Ishikawa (cell line): ENCODE measurements around the gene FBXL19.

Experiments used
- CEBPB ChIP-seq: IDR thresholded peaks from 2 replicates; pipeline ENCODE4 v1.6.1; 2012
- CREB1 ChIP-seq: IDR thresholded peaks from 2 replicates; pipeline ENCODE4 v1.6.1; 2012; ENCODE audit warnings: low read depth
- EGR1 ChIP-seq: IDR thresholded peaks from 2 replicates; pipeline ENCODE4 v1.6.1; 2012
- EP300 ChIP-seq: IDR thresholded peaks from 2 replicates; pipeline ENCODE4 v1.6.1; 2012; ENCODE audit warnings: borderline replicate concordance
- FOXM1 ChIP-seq: IDR thresholded peaks from 2 replicates; pipeline ENCODE4 v1.6.1; 2012; ENCODE audit warnings: low read depth, borderline replicate concordance
- NFIC ChIP-seq: IDR thresholded peaks from 2 replicates; pipeline ENCODE4 v1.6.1; 2012
- RAD21 ChIP-seq: IDR thresholded peaks from 2 replicates; pipeline ENCODE4 v1.6.1; 2012; ENCODE audit warnings: low read depth
- TAF1 ChIP-seq: IDR thresholded peaks from 2 replicates; pipeline ENCODE4 v1.6.1; 2012; ENCODE audit warnings: low read depth, mild to moderate bottlenecking
- TCF12 ChIP-seq: IDR thresholded peaks from 2 replicates; pipeline ENCODE4 v1.6.1; 2012; ENCODE audit warnings: low read depth
- TEAD4 ChIP-seq: IDR thresholded peaks from 2 replicates; pipeline ENCODE4 v1.6.1; 2012
- YY1 ChIP-seq: IDR thresholded peaks from 2 replicates; pipeline ENCODE4 v1.6.1; 2012; ENCODE audit warnings: low read depth
- ZBTB7A ChIP-seq: IDR thresholded peaks from 2 replicates; pipeline ENCODE4 v1.6.1; 2012; ENCODE audit warnings: low read depth
- TF ChIP-seq, protein P1 (sequence below): IDR thresholded peaks from 2 replicates; pipeline ENCODE4 v1.6.1; 2012
- TF ChIP-seq, protein P2 (sequence below): IDR thresholded peaks from 2 replicates; pipeline ENCODE4 v1.6.1; 2012; ENCODE audit warnings: low read depth, mild to moderate bottlenecking
- TF ChIP-seq, protein P3 (sequence below): IDR thresholded peaks from 2 replicates; pipeline ENCODE4 v1.6.1; 2012

The FBXL19 gene

DNA sequence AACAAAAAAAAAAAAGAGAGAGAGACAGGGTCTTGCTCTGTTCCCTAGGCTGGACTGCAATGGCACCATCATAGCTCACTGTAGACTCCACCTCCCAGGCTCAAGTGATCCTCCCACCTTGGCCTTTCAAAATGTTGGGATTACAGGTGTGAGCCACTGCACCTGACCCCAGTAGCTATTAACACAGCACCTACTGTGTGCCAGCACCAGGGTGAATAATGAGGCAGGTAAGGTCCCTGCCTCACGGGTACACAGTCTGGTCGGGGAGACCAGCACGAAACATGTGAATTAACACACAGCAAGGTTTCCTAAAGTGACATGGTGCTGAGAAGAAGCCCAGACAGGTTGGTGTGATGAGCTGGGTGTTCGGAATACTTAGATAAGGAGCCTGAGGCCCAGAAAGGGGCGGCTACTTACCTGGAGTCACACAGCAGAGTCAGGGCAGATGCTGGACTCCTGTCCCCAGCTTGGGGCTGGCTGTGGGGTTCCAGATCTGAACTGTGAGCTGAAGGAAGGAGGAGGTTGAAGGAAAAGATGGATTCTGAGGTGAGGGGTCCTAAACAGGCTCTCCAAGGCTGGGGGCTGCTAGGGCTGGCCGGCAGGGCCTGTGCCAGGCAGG is 10.5 kb upstream of the FBXL19 start:
- TF ChIP-seq CREB1 (no peak), EGR1 (no peak), TEAD4 (no peak), YY1 (no peak), RAD21 (no peak), CEBPB (no peak), ZBTB7A (no peak), EP300 (no peak)
- TF ChIP-seq, protein P1, sequence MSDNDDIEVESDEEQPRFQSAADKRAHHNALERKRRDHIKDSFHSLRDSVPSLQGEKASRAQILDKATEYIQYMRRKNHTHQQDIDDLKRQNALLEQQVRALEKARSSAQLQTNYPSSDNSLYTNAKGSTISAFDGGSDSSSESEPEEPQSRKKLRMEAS: no peak
- TF ChIP-seq, protein P2, sequence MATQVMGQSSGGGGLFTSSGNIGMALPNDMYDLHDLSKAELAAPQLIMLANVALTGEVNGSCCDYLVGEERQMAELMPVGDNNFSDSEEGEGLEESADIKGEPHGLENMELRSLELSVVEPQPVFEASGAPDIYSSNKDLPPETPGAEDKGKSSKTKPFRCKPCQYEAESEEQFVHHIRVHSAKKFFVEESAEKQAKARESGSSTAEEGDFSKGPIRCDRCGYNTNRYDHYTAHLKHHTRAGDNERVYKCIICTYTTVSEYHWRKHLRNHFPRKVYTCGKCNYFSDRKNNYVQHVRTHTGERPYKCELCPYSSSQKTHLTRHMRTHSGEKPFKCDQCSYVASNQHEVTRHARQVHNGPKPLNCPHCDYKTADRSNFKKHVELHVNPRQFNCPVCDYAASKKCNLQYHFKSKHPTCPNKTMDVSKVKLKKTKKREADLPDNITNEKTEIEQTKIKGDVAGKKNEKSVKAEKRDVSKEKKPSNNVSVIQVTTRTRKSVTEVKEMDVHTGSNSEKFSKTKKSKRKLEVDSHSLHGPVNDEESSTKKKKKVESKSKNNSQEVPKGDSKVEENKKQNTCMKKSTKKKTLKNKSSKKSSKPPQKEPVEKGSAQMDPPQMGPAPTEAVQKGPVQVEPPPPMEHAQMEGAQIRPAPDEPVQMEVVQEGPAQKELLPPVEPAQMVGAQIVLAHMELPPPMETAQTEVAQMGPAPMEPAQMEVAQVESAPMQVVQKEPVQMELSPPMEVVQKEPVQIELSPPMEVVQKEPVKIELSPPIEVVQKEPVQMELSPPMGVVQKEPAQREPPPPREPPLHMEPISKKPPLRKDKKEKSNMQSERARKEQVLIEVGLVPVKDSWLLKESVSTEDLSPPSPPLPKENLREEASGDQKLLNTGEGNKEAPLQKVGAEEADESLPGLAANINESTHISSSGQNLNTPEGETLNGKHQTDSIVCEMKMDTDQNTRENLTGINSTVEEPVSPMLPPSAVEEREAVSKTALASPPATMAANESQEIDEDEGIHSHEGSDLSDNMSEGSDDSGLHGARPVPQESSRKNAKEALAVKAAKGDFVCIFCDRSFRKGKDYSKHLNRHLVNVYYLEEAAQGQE: no peak
- TF ChIP-seq, protein P3, sequence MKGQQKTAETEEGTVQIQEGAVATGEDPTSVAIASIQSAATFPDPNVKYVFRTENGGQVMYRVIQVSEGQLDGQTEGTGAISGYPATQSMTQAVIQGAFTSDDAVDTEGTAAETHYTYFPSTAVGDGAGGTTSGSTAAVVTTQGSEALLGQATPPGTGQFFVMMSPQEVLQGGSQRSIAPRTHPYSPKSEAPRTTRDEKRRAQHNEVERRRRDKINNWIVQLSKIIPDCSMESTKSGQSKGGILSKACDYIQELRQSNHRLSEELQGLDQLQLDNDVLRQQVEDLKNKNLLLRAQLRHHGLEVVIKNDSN: no peak

DNA sequence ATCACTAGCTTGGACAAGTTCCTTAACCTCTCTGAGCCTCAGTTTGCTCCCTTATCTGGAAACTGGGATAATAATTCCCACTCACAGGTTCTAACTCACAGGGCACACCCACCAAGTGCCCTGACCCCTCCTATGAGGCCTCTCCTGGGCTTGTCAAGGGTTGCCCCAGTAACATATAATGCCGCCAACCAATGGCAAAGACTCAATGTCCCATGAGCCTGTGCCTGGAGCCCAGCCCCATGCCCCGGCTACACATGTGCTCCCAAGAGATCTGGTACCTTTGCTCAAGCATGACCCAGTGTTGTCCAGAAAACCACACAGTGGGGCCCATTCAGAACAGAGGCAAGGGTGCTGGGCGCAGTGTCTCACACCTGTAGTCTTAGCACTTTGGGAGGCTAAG is 8.5 kb upstream of the FBXL19 start:
- TF ChIP-seq TAF1 (no peak), CEBPB (no peak)

DNA sequence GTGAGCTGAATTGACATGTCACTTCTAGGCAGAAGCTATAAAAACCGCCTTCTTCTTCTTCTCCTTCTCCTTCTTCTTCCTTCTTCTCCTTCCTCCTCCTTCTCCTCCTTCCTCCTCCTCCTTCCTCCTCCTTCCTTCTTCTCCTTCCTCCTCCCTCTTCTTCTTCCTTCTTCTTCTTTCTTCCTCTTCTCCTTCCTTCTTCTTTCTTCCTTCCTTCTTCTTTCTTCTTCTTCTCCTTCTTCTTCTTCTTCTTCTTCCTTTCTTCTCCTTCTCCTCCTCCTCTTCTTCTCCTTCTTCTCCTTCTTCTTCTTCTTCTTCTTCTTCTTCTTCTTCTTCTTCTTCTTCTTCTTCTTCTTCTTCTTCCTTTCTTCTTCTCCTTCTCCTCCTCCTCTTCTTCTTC is 4.8 kb upstream of the FBXL19 start:
- TF ChIP-seq TEAD4 (no peak), NFIC (no peak), FOXM1 (no peak), TAF1 (no peak), CREB1 (no peak), YY1 (no peak), RAD21 (no peak)
- TF ChIP-seq, protein P2: no peak
- TF ChIP-seq, protein P1: no peak
- TF ChIP-seq, protein P3: no peak

DNA sequence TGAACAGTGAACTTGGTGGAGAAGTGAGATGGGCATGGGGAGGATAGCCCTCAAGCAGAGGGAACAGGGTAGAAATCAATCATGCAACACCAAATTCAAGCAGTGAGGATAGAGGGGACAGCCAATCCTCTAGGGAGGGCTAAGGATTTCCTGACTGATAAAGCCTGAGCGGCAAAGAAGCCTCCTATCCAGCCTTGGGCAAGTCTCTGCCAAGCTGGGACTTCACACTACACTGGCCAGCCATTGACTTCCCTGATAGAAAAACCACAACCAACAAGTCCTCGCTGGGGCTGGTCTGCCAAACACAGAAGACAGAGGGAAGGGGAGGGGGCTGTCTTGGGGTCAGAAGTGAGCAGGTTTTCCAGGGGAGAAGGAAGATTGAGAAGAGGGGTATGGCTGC is 2.5 kb upstream of the FBXL19 start:
- TF ChIP-seq, protein P1: no peak
- no peak for TF ChIP-seq TAF1
- TF ChIP-seq FOXM1: no peak
- no peak for TF ChIP-seq ZBTB7A
- no peak for TF ChIP-seq YY1

DNA sequence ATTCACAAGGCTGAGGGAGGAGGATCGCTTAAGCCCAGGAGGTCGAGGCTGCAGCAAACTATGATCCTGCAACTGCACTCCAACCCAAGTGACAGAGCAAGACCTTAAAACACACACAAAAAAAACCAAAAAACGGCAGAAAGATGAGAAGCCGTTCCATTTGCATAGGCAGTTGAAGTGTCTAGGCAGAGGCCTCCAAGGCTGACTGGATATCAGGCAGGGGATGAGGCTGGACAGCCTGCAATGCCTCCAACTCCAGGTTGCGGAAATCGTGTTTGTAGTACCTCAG is 2.0 kb upstream of the FBXL19 start:
- TF ChIP-seq YY1 (no peak), RAD21 (no peak), EGR1 (no peak), NFIC (no peak), ZBTB7A (no peak), TCF12 (no peak), CEBPB (no peak), TEAD4 (no peak)
- TF ChIP-seq, protein P1: no peak
- TF ChIP-seq, protein P3: no peak

DNA sequence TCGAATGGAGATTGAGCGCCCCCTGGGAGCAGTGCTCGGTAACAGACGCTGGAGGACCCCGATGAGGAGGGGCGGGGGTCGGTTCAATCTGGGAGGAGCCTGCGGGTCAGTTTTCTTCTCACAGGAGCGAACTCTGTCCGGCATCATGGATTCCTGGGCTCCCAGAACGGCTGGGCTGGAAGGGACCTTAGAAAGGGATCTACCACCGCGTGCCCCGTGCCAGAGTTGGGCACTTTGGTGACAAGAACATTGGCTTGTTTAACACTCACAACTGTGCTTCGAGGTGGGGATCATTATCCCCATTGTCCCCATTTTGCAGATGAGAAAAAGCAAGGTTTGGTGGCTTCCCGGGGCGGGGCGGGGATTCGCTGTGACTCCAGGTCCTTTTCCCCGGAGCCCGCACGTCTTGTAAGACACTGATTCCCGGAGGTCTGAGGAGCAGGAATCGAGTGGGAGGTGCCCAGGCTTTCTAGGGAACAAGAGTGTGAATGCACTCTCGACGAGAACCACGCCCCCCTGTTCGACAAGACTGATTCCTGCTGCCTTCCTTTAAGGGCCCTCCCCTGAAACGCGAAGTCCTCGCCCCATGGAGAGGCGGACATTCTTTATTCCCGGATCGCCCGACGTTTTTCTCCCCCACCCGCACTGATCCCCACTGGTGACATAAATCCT is 1.5 kb upstream of the FBXL19 start:
- TF ChIP-seq CEBPB: no peak
- TF ChIP-seq, protein P3: no peak
- TF ChIP-seq TEAD4: peak; percentile 14; the same call in 1 of the 2 replicates
- no peak for TF ChIP-seq NFIC
- TF ChIP-seq EGR1: no peak
- peak; percentile 49; the same call in 1 of the 2 replicates for TF ChIP-seq TAF1
- no peak for TF ChIP-seq FOXM1
- peak; percentile 48; the same call in 1 of the 2 replicates for TF ChIP-seq YY1
- no peak for TF ChIP-seq CREB1
- peak; percentile 99 for TF ChIP-seq ZBTB7A
- TF ChIP-seq EP300: 0 out of 2 replicates have a peak, but pooled peaks have one; percentile 8
- TF ChIP-seq RAD21: peak; percentile 90
- TF ChIP-seq, protein P2: no peak
- no peak; the same call in 1 of the 2 replicates for TF ChIP-seq TCF12
- TF ChIP-seq, protein P1: 0 out of 2 replicates have a peak, but pooled peaks have one; percentile 8
